ENCODE measurements around the gene CEACAM7.

Gene CEACAM7

DNA sequence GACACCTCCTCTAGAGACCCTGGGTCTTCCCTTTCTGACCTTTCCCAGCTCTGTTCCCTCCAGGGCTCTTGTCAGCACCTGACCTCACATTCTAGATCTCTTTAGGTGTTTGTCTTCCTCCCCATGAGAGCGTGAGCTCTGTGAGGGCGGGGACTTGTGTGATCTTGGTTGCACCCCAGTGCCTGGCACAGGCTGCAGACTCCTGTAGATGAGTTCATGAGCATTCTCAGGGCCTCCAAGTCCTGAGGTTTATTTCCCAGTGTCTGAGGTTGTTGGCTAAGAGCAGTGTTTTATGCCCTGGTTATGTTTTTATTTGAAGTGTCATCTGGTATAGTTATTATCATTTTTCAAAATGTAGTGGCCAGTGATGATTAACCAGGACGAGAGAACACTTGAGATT is 61.8 kb downstream of the CEACAM7 start:
- H3K4me3 ChIP-seq (ENCODE audit: insufficient read length, low read depth), result no peak overlapping the region
- TF ChIP-seq SUZ12 (IDR thresholded peaks at IDR 0.05; ENCODE audit: extremely low read depth, insufficient read depth, insufficient read length), result no peak
- TF ChIP-seq ZNF274 (IDR thresholded peaks at IDR 0.05; ENCODE audit: low read depth, low read length), result no peak
- TF ChIP-seq YY1 (IDR thresholded peaks at IDR 0.05; ENCODE audit: insufficient read depth, insufficient read length), result no peak
- H3K4me1 ChIP-seq (ENCODE audit: insufficient read depth, insufficient read length), result no peaks in the 10 kb centered on the region
- no peak overlapping the region for H3K9ac ChIP-seq (ENCODE audit: insufficient read length, low read depth)
- no peaks in the 10 kb centered on the region for H3K36me3 ChIP-seq (ENCODE audit: insufficient read depth, insufficient read length, low read length)
- peaks cover 98% of the 10 kb centered on the region for H3K27me3 ChIP-seq (ENCODE audit: insufficient read depth, insufficient read length)
- H3K9me3 ChIP-seq (ENCODE audit: insufficient read depth, low read length), result peaks cover 8% of the 10 kb centered on the region; the same call in 1 of the 2 replicates
- no peak for DNase-seq (ENCODE audit: low read depth, low spot score)

DNA sequence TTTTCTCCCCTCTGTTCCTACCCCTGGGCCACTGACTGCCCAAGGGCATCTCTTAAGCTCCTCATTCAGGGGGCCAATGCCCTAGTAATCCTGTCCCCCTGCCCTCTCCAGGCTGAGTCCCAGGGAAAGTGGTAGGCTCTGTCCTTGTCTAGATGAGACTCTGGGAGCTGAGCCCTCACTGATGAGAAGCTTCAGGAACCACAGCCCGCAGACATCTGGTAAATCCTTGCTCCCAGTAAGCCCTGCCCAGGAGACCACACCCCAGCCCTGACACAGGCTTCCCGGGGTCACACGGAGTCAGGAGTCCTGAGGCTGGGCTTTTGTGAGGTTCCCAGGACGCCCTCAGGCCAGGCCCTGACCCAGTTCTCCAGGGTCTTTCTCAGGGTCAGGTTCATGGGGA is 63.1 kb downstream of the CEACAM7 start:
- no peak overlapping the region for H3K4me3 ChIP-seq (ENCODE audit: insufficient read length, low read depth)
- H3K36me3 ChIP-seq (ENCODE audit: insufficient read depth, insufficient read length, low read length), result no peaks in the 10 kb centered on the region
- no peak for TF ChIP-seq YY1 (IDR thresholded peaks at IDR 0.05; ENCODE audit: insufficient read depth, insufficient read length)
- TF ChIP-seq SUZ12 (IDR thresholded peaks at IDR 0.05; ENCODE audit: extremely low read depth, insufficient read depth, insufficient read length), result no peak
- no peak for TF ChIP-seq ZNF274 (IDR thresholded peaks at IDR 0.05; ENCODE audit: low read depth, low read length)
- DNase-seq (ENCODE audit: low read depth, low spot score), result no peak
- no peaks in the 10 kb centered on the region for H3K4me1 ChIP-seq (ENCODE audit: insufficient read depth, insufficient read length)
- no peak overlapping the region for H3K9ac ChIP-seq (ENCODE audit: insufficient read length, low read depth)
- 0 out of 2 replicates have a peak, but pooled peaks cover under 1% of the 10 kb centered on the region for H3K9me3 ChIP-seq (ENCODE audit: insufficient read depth, low read length)
- peaks cover 99% of the 10 kb centered on the region for H3K27me3 ChIP-seq (ENCODE audit: insufficient read depth, insufficient read length)

DNA sequence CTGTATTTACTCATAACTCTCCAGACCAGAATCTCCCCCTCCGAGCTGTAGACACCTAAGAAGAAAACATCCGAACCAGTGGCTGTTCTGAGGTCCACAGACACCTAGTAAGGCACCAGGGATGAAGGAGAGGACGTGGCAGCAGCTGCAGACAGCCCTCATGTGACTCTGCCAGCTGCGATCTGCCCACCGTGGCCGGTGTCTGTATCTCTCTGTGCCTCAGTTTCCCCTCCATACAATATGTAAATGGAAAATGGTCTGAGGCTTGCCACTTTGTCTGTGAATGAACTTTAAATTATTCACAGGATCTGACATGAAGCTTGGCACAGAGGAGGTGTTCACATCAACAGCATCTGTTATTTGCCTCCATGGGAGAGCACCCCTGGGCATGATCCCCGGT is 63.6 kb downstream of the CEACAM7 start:
- Histone ChIP-seq H3K9ac (ENCODE audit: insufficient read length, low read depth) (no peak overlapping the region), H3K27me3 (ENCODE audit: insufficient read depth, insufficient read length) (peaks cover 99% of the 10 kb centered on the region), H3K4me3 (ENCODE audit: insufficient read length, low read depth) (no peak overlapping the region), H3K9me3 (ENCODE audit: insufficient read depth, low read length) (no peaks in the 10 kb centered on the region), H3K4me1 (ENCODE audit: insufficient read depth, insufficient read length) (no peaks in the 10 kb centered on the region), H3K36me3 (ENCODE audit: insufficient read depth, insufficient read length, low read length) (no peaks in the 10 kb centered on the region)
- TF ChIP-seq YY1 (IDR thresholded peaks at IDR 0.05; ENCODE audit: insufficient read depth, insufficient read length) (no peak), ZNF274 (IDR thresholded peaks at IDR 0.05; ENCODE audit: low read depth, low read length) (no peak), SUZ12 (IDR thresholded peaks at IDR 0.05; ENCODE audit: extremely low read depth, insufficient read depth, insufficient read length) (no peak)
- no peak for DNase-seq (ENCODE audit: low read depth, low spot score)

DNA sequence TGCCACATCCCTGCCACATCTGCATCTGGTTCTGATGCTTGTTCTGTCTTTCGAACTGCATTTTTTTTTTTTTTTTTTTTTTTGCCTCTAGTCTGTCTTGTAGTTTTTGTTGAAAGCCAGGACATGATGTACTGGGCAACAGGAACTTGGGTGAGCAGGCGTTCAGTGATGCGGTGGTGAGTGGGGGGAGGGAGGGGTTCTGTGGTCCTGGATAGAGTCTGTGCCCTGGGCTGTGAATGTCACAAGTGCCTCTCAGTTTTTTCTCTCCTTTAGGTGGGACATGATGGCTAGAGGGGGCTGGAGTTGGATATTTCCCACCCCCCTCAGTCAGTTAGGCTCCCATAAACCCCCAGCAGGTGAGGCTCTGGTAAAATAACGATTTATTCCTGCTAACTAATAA is 64.7 kb downstream of the CEACAM7 start:
- H3K36me3 ChIP-seq (ENCODE audit: insufficient read depth, insufficient read length, low read length), result no peaks in the 10 kb centered on the region
- no peak for TF ChIP-seq SUZ12 (IDR thresholded peaks at IDR 0.05; ENCODE audit: extremely low read depth, insufficient read depth, insufficient read length)
- TF ChIP-seq ZNF274 (IDR thresholded peaks at IDR 0.05; ENCODE audit: low read depth, low read length), result no peak
- no peak for TF ChIP-seq YY1 (IDR thresholded peaks at IDR 0.05; ENCODE audit: insufficient read depth, insufficient read length)
- H3K4me3 ChIP-seq (ENCODE audit: insufficient read length, low read depth), result no peak overlapping the region
- peaks cover 98% of the 10 kb centered on the region for H3K27me3 ChIP-seq (ENCODE audit: insufficient read depth, insufficient read length)
- H3K4me1 ChIP-seq (ENCODE audit: insufficient read depth, insufficient read length), result no peaks in the 10 kb centered on the region
- no peaks in the 10 kb centered on the region for H3K9me3 ChIP-seq (ENCODE audit: insufficient read depth, low read length)
- no peak for DNase-seq (ENCODE audit: low read depth, low spot score)
- no peak overlapping the region for H3K9ac ChIP-seq (ENCODE audit: insufficient read length, low read depth)
